DMS53 treated with DMSO at 0.1 percent for 48 hours (cell line): Measurements from ENCODE around the gene GBP1.
A peak's percentile ranks its signal among the peaks of the same experiment; 100 is the strongest.
"Not testable (repeated sequence)": the region's sequence is repeated elsewhere in the genome, so short reads cannot be mapped to it uniquely, and the experiment has no call there.

ENCODE experiments used
- DNase-seq: peaks from one replicate; lab custom pipeline; 2025; ENCODE audit not compliant: unreplicated experiment; lab: John Stamatoyannopoulos, UW

Gene GBP1

GRCh38 chr1:89051955-89052312 lies 13.1 kb downstream of the GBP1 start:
- DNase-seq: no peak

DNA sequence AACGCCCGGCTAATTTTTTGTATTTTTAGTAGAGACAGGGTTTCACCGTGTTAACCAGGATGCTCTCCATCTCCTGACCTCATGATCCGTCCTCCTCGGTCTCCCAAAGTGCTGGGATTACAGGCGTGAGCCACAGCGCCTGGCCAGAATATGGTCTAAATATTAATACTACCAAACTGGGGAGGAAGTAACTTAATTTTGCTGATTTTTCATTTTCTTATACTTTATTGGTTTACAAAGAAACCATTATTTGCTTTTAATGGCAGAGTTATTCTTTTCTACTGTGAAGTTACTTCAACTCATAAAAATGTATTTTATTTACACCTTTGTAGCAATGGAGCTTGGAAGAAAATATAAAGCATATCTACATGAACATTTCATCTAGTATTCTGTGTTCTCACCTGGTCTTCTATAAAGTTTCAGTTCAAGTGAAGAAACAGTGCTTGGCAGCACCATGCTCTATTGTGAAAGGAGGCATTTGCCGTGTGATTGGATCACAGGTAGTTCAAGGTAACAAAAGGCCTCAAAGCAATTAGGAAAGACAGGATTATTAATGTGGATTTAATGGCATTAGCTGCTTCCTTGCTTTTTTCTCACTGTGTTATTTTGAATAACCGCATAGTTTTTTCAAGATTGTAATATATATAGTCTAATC lies 13.6 kb downstream of the GBP1 start:
- DNase-seq: no peak

DNA sequence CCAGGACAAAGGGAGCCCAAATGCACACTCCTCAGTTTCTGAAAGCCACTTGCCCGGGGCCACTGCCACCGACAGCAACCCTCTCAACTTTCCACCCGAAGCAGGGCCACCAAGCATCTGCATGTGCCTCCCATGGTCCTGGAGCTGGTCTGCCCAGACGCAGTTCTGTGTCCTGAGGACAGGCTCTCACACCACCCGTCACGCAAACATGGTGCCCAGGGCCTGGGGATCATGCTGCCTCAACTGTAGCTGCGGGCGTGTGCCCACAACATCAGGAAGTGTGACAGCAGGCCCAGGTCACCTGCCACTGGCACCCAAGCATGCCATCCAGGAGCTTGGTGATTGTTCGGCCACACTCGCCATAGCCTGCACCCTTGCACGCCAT lies 14.4 kb downstream of the GBP1 start:
- no peak for DNase-seq

GRCh38 chr1:89049901-89050648 lies 14.9 kb downstream of the GBP1 start:
- not testable (repeated sequence) for DNase-seq

GRCh38 chr1:89049187-89049586 lies 15.8 kb downstream of the GBP1 start:
- DNase-seq: not testable (repeated sequence)

DNA sequence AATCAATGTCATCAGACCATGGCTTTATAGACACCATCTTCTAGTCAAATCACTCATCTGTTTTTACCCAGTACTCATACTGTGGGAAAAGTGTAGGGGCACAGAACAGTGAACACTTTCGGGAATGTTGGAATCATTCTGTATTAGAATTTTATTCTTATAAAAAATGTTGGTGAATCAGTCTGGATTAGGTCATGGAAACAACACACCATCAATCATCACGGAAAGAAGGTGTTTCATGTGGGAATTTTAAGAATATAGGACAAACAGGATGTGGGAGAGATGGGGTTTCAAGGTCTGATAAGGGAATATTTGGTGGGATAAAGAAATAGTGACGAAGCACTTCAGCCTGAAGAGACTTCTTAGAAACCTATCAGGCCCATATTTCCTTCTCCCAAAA lies 17.3 kb downstream of the GBP1 start:
- no peak for DNase-seq

GRCh38 chr1:89046318-89047183 lies 18.5 kb downstream of the GBP1 start:
- DNase-seq: not testable (repeated sequence)

GRCh38 chr1:89044970-89045721 lies 19.9 kb downstream of the GBP1 start:
- no peak for DNase-seq

GRCh38 chr1:89043940-89044339 lies 21.1 kb downstream of the GBP1 start:
- DNase-seq: no peak

GRCh38 chr1:89042491-89042890 lies 22.5 kb downstream of the GBP1 start:
- DNase-seq: no peak

- no peak for DNase-seq
Measured at GRCh38 chr1:89041721-89042120, 23.3 kb downstream of the GBP1 start.

GRCh38 chr1:89041119-89041641 lies 23.8 kb downstream of the GBP1 start:
- DNase-seq: no peak

DNA sequence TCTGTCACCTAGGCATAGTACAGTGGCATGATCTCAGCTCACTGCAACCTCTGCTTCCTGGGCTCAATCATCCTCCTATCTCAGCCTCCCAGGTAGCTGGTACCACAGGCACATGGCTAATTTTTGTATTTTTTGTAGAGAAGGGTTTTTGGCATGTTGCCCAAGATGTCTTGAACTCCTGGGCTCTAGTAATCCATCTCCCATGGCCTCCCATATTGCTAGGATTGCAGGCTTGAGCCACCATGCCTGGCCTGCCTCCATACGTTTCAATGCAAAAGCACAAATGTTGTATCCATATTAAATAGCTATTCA lies 24.7 kb downstream of the GBP1 start:
- DNase-seq: no peak

- DNase-seq: no peak
Measured at GRCh38 chr1:89037186-89037585, 27.8 kb downstream of the GBP1 start.

DNA sequence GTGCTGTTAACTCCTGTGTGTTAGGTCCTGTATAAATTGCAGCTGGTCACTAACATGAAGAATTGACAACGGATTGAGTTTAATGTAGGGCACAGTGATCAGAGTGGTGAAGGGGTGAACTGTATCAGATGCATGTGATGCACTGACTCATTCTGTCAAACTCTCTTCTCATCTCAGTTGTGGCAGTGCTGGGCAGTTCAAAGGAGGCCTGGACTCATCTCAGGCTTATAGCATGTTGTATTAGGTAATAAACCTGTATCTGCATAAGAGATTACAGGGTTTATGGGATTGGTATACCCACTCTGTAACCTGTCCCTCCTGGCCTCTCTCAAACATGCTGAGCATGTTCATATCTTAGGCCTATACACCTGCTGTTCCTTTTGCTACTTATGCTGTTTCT lies 29.9 kb downstream of the GBP1 start:
- DNase-seq: no peak

DNA sequence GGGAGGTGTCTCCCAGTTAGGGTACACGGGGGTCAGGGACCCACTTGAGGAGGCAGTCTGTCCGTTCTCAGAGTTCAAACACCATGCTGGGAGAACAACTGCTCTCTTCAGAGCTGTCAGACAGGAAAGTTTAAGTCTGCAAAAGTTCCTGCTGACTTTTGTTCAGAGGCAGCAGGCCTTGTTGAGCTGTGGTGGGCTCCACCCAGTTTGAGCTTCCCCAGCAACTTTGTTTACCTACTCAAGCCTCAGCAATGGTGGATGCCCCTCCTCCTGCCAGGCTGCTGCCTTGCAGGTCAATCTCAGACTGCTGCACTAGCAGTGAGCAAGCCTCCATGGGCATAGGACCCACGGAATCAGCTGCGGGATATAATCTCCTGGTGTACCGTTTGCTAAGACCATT lies 31.0 kb downstream of the GBP1 start:
- DNase-seq: not testable (repeated sequence)

DNA sequence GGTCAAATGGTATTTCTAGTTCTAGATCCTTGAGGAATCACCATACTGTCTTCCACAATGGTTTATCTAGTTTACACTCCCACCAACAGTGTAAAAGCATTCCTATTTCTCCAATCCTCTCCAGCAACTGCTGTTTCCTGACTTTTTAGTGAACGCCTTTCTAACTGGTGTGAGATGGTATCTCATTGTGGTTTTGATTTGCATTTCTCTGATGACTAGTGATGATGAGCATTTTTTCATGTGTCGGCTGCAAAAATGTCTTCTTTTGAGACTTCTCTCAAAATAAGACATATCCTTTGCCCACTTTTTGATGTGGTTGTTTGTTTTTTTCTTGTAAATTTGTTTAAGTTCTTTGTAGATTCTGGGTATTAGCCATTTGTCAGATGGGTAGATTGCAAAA lies 36.0 kb downstream of the GBP1 start:
- not testable (repeated sequence) for DNase-seq

GRCh38 chr1:89025928-89026327 lies 39.1 kb downstream of the GBP1 start:
- no peak for DNase-seq

- no peak for DNase-seq
Measured at GRCh38 chr1:89023026-89023425, 42.0 kb downstream of the GBP1 start.

GRCh38 chr1:89022167-89022959 lies 42.6 kb downstream of the GBP1 start, which contains the start of gene GBP3:
Gene GBP3 (minus strand): TSS chr1:89022866. CDS start chr1:89020721, 2,145 bp downstream.
- DNase-seq: peak; percentile 86
